Suprapubic skin (tissue), 3 donors: ENCODE data around the gene ACSS1.

Experiments used
- CTCF ChIP-seq, 2 donors: fragments of 200-600 bp in 1 of 2; fragments of 450-650 bp in 1 of 2; sonication (generic) in 1 of 2; IDR thresholded peaks; one replicate each; pipeline ENCODE4 v1.5.1; 2016 to 2019; ENCODE audit warnings: antibody characterized with exemption in 2 of 2, mild to moderate bottlenecking in 1 of 2, moderate library complexity in 1 of 2
- EP300 ChIP-seq: sonication (generic); formaldehyde crosslinking; IDR thresholded peaks from one replicate; pipeline ENCODE4 v1.6.1; 2017; ENCODE audit warnings: antibody characterized with exemption
- POLR2A ChIP-seq, 2 donors: fragments of 450-650 bp; IDR thresholded peaks; one replicate each; pipeline ENCODE4 v1.6.1; 2017; ENCODE audit warnings: antibody characterized with exemption in 2 of 2, mild to moderate bottlenecking in 2 of 2, moderate library complexity in 2 of 2

- TF ChIP-seq CTCF (IDR thresholded peaks at IDR 0.05) (no peak), POLR2A (IDR thresholded peaks at IDR 0.05) (no peak), EP300 (no peak)
Measured at GRCh38 chr20:25040438-25040831, 17.5 kb downstream of the ACSS1 start.
